DOHH2 (cell line): Measurements from ENCODE around the gene HSPA1L.

Experiments
- EZH2phosphoT487 ChIP-seq: fragments of 200-600 bp; sonication (generic); IDR thresholded peaks from 2 replicates; pipeline ENCODE4 v1.6.1; 2017; ENCODE audit warnings: borderline replicate concordance, mild to moderate bottlenecking, antibody characterized with exemption, low read length, moderate library complexity, mixed read lengths
- TF ChIP-seq, protein P1 (sequence below): fragments of 200-600 bp; sonication (generic); IDR thresholded peaks from one replicate; pipeline ENCODE4 v1.5.1; 2014; ENCODE audit warnings: antibody characterized with exemption, mild to moderate bottlenecking, low read depth, low read length; ENCODE audit not compliant: poor library complexity, severe bottlenecking

GRCh38 chr6:31847276-31847978, 32.3 kb upstream of the HSPA1L start:
- TF ChIP-seq, protein P1, sequence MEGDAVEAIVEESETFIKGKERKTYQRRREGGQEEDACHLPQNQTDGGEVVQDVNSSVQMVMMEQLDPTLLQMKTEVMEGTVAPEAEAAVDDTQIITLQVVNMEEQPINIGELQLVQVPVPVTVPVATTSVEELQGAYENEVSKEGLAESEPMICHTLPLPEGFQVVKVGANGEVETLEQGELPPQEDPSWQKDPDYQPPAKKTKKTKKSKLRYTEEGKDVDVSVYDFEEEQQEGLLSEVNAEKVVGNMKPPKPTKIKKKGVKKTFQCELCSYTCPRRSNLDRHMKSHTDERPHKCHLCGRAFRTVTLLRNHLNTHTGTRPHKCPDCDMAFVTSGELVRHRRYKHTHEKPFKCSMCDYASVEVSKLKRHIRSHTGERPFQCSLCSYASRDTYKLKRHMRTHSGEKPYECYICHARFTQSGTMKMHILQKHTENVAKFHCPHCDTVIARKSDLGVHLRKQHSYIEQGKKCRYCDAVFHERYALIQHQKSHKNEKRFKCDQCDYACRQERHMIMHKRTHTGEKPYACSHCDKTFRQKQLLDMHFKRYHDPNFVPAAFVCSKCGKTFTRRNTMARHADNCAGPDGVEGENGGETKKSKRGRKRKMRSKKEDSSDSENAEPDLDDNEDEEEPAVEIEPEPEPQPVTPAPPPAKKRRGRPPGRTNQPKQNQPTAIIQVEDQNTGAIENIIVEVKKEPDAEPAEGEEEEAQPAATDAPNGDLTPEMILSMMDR = no peak
- no peak for TF ChIP-seq EZH2phosphoT487
